ENCODE results near the gene SLC9A3. TPM values are rescaled to one million over a fixed set of nuclear protein-coding genes. Genes with fewer than 3 reads are reported as not detected.

The SLC9A3 gene
- polyA plus RNA-seq, 4 donors, result 2.6 to 49.7 (median 43.6) TPM

DNA sequence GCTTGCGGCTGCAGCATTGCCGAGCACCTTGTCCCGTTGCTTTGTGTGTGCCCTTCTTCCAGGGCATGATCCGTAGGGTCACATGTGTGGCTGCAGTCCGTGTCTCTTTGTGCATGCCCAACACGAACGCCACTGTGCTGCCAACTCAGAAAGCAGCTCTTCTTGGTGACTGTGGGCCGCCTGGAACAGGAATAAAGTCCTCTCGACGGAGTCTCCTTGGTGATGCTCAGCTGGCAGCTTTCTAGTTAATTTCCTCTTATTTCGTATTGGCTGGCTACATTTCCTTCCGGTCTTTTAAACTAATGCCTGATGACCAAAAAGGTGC lies 75.5 kb downstream of the SLC9A3 start:
- DNase-seq (ENCODE audit: low read depth in 4 of 4, low spot score in 3 of 4), result no peak

DNA sequence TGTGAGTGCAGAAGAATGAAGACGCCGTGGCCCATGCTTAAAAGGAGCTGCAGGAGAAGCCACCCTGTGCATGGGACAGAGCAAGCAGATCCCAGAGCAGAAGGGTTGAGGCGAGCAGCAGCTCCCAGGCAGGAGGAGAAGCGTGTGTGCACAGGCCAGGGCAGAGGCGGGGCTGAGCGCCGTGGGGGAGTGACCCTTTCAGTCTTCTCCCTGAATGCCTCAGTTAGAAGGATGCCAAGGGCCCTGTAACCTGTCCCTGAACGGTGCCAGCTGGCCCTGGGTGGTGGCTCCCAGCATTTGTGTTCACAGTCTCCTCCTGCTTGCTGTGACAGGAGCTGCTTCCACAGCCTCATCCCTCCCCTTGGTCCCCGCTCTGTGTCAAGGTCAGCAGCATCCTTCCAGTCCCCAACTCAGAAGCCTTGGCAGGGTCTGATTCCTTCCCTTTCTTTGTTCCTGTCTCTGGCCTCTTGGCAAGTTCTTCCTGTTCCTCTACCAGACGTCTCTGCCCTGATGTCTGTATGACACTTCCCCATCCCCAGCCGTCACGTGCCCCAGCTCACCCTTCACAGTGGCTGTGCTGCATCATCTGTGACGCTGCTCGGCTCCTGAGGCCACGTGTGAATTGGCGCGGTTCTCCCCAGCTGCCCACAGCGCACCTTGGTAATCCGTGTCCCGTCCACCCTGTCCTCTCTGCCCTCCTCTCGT lies 76.0 kb downstream of the SLC9A3 start:
- no peak for DNase-seq (ENCODE audit: low read depth in 4 of 4, low spot score in 3 of 4)

DNA sequence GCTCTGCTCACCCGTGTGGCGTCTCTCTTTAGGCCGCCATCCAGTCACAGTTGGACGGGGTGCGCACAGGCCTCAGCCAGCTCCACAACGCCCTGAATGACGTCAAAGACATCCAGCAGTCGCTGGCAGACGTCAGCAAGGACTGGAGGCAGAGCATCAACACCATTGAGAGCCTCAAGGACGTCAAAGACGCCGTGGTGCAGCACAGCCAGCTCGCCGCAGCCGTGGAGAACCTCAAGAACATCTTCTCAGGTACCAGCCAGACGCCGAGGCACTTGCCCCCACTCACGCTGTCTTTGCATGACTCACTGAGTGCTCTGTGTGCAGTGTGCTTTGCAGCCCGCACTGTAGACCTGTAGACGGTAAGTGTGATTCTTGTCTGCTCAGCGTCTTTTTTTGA lies 76.7 kb downstream of the SLC9A3 start:
- no peak for DNase-seq (ENCODE audit: low read depth in 4 of 4, low spot score in 3 of 4)

DNA sequence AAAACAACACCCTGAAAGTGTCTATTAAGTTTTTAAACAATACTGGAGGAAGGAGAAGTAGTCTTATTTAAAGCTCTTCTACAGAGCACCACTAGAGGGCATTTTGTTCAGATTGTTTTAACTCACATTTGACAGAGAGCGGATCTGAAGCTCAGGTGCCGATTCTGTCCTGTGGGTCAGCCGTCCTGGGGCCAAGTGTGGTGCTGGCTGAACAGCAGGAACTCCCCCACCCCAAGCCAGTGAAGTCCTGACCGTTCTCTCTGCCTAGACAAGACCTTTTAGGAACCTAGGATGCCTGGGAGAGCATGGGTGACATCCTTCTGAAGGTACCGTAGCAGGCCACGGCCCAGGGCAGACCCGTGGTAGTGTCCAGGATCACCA lies 77.4 kb downstream of the SLC9A3 start:
- no peak for DNase-seq (ENCODE audit: low read depth in 4 of 4, low spot score in 3 of 4)

DNA sequence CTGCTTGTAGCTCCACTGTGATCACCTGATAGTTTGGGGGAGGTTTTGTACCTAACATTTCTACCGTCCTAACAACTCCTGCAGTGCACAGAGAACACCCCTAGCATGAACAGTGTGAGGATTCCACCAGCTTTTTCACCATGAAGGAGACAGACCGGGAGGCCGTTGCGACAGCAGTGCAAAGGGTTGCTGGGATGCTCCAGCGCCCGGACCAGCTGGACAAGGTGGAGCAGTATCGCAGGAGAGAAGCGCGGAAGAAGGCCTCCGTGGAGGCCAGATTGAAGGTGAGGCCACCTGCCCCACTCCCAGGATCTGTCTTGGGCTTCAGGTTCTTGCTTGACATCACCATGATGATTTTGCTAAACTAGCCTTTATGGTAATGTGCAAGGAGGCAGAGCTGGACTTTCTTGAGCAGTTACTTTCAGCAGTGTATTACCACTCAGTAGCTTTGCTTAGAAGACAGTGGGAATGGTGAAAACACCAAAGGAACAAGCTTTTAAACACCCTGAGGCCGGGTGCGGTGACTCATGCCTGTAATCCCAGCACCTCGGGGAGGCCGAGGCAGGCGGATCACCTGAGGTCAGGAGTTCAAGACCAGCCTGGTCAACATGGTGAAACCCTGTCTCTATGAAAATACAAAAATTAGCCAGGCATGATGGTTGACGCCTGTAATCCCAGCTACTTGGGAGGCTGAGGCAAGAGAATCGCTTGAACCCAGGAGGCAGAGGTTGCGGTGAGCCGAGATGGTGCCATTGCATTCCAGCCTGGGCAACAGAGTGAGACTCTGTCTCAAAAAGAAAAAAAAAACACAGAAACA lies 78.0 kb downstream of the SLC9A3 start:
- no peak for DNase-seq (ENCODE audit: low read depth in 4 of 4, low spot score in 3 of 4)

DNA sequence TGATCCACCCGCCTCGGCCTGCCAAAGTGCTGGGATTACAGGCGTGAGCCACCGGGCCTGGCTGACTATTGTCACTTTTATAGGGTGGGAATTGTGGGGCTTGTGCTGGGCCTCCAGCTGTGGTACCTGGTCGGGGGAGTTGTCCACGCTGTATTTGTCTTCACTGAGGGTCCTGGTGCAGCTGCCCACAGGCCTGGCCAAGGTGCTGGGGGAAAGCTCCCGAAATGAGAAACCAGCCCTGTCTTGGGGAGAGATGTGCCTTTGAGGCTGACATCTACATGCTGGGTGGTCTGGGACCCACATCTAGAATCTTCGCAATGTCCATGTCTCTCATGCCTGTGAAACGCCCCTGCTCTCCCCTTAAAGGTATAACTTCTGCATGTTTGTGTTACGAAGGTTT lies 78.7 kb downstream of the SLC9A3 start:
- DNase-seq (ENCODE audit: low read depth in 4 of 4, low spot score in 3 of 4), result no peak

DNA sequence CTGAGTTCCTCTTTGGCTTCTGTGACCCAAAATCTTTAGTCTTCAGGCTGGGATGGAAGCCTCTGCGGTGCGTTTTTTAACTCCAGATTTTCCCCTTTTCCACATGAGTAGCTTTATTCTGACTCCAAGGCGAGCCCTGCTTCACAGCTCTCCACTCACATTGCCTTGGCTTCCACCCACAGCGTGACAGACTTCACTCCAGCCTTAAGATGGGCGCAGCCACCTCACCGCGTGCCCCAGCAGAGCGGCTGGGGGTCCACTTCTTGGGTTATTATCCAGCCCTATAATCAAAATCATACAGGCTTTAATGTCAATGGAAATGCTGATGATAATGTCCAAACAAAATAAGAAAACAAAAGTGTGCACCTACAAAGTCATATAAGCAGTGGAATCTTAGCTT lies 80.0 kb downstream of the SLC9A3 start:
- DNase-seq (ENCODE audit: low read depth in 4 of 4, low spot score in 3 of 4), result no peak

DNA sequence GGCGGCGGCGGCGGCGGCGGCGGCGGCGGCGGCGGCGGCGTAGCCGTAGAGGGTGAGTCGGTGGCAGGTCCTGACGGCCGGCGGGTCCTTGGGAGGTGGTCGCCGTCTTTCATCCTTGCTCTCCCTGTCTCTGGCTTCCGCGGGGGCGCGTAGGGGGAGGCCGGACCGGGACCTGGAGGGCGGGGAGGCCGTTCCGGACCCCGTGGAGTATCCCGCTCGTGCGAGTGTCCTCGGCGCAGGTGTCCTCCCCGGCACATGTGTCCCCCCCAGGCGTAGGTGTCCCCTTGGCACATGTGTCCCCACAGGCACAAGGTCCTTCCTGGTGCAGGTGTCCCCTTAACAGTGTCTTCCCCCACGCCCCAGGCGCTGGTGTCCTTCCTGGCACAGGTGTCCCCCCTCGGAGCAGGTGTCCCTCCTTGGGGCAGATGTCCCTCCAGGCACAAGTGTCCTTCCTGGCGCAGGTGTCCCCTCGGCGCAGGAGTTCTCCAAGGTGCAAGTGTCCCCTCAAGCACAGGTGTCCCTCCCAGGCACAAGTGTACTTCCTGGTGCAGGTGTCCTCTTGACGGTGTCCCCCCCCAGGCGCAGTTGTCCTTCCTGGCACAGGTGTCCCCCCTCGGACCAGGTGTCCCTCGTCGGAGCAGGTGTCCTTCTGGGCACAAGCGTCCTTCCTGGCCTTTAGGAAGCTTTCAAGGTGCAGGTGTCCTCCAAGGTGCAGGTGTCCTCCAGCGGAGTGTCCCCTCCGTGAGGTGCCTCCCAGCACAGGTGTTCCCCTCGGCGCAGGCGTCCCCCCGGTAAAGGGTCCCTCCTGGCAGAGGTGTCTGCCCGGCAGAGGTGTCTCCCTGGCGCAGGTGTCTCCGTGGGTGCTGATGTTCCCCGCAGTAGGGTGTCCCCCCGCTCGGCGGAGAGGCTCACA lies 80.8 kb downstream of the SLC9A3 start:
- DNase-seq (ENCODE audit: low read depth in 4 of 4, low spot score in 3 of 4), result no peak

DNA sequence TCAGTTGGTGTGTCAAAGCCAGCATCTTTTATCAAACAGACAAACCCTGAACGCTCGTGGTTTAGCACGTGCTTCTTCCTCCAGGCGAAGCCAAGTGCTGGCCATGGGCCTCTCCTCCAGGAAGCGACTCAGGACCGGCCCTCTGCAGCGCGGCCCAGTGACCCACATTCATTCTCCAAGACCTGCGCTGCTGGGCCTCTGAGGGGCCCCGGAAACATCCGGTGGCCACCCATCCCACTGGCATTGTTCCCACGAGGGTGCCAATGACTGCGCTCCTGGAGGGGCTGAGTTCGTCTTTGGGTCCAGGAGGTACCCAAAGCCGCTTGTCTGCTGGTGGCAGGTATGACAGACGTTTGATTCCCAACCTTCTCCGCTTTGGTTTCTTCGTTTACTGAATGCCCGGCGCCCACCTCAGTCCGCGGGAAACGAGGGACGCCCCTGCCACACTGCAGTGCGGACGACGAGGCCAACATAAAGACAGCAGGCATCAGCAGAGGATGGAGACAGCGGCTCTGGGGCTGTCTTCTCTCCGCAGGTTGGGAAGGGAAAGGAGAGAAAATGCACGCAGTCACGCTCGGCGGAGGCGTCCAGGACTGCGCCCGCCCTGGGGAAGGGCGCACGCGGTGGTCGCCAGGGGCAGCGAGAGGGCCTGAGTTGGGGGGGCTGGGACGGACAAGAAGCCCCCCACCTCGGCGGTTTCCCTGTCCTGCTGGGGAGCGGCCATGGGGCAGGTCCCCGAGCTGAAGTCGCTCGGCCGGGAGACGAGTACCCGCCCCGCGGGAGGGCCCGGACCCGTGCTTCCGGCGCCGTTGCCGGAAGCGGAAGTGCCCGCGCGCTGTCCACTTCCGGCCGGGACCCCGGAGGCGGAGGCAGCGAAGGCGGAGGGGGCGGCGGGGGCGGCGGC lies 81.7 kb downstream of the SLC9A3 start, which contains the start of gene EXOC3:
EXOC3 (plus strand) TSS at position 842 of the 904 bp plus-strand sequence. CDS start 3,030 bp downstream, outside the sequence.
- peak; percentile 33 to 65 (median 54) for DNase-seq (ENCODE audit: low read depth in 4 of 4, low spot score in 3 of 4)

DNA sequence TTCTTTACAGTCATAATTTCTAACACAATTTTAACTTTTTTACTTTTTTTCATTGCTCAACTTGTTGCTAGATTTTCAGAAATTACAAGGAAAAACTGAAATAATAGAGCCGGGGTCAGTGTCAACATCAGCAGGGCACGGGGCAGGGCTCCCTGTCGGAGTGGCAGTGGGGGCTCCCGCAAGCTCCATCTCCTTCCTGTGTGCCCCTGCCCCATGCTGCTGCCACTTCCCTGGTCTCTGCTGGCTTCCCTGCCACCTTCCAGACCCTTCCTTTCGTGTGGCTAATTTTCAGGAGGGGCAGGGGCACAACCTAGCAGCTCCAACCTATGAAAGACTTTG lies 82.3 kb downstream of the SLC9A3 start:
- DNase-seq (ENCODE audit: low read depth in 4 of 4, low spot score in 3 of 4), result no peak

DNA sequence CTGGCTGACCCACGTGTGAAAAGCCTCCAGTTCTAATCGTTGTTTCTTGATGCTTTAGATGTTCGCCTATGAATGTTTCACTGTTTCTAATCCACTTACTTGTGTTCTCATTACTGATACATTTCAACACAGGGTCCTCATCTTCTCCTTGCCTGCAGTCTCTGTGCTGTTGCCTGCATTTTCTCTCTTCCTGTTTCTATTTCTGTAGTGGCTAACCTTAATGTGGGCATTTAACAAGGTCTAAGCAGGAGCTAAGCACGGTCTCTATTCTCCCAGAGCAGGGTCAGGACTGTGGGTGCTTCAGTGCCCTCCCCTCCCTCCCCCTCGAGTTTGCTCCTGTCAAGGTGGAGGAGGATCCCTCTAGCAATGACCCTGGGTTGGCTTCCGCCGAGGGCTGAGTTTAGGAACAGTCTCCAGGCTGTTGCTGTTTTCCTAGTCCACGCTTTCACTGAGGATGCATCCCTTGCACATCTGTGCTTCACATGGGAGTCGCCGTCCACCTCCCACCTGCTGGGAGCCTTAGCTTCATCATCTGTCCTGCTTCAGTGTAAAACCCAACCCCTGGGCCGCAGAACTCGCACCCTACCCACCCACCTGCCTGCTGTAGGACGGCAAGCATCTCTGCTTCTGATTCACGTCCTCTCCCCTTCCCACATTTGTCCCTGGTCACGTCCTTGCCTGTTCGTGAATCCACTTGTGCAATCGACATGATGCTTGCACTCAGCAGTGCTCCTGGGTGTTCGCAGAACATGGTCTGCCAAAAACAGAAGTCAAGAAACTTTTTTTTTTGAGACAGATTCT lies 83.6 kb downstream of the SLC9A3 start:
- DNase-seq (ENCODE audit: low read depth in 4 of 4, low spot score in 3 of 4), result no peak

DNA sequence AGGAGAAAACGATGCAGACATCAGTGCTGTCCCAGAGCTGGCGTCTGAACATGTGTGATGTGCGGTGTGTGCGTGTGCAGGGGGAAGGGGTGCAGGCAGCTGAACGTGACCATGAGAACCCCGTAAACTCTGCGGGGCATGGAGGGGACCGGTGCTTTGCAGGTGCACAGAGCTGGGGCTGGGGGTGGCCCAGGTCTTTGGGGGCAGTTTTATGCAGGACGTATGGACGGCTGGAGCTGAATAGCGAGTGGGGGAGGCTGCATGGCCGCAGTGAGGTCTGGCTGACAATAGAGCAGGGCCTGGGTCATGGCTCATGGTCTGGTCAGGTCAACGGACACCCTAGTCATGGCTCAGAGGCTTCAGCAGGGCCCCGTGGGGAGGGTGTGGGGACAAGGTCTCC lies 84.6 kb downstream of the SLC9A3 start:
- no peak for DNase-seq (ENCODE audit: low read depth in 4 of 4, low spot score in 3 of 4)

DNA sequence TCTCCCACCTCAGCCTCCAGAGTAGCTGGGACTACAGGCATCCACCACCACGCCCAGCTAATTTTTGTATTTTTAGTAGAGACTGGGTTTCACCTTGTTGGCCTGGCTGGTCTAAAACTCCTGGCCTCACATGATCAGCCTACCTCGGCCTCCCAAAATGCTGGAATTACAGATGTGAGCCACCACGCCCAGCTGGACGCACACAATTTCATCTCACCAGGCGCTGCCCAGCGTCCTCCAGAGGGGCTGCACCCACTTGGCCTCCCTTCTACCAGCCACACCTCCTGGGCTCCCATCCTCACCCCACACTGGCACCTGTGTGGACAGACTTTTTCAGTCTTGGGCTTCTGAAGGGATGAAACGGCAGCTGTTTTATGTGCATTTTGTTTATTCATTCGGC lies 85.1 kb downstream of the SLC9A3 start:
- no peak for DNase-seq (ENCODE audit: low read depth in 4 of 4, low spot score in 3 of 4)

DNA sequence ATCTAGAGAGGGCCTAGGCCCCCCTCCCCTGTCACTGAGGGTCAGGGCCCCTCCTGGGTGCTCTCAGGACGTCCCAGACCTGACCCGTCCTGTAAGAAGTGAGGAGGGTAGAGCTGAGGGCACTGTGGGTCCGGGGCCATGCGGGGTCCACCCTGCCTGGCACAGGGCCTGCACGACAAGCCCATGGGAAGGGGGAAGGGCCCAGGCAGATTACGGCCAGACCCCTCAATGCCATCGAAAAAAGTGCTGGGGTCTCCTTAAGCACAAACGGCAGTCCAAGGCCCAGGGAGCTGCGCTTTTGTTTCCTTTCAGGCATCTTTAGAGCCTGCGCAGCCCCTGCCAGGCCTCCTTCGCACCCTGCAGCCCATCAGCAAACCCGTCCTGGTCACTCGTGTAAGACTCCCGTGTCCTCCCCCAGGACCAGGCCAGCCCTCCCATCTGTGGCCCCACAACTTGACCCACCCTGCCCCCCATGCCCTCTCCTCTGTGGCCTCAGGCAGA lies 85.7 kb downstream of the SLC9A3 start:
- DNase-seq (ENCODE audit: low read depth in 4 of 4, low spot score in 3 of 4), result no peak

DNA sequence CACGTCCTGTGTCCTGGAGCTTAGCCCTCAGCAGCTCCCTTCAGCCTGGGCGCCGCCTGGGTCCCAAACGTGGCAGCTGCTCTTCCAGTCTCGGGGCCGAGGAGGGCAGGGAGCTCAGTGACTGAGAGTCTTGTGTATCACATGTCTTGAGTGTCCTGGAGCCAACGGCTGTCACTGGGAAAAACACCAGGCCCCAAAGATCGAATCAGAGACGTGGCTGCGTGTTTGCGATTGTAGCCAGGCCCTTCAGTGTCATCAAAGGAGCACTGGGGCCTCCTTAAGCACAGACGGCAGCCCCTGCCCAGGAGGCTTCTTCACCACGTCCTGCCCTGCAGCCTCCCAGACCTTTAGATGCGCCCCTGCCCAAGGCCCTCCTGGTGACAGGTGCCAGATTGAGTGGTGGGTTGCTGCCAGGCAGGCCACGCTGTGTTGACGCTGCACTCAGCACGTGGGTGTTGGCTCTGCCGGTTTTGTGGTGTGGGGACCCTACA lies 86.9 kb downstream of the SLC9A3 start:
- DNase-seq (ENCODE audit: low read depth in 4 of 4, low spot score in 3 of 4), result no peak

DNA sequence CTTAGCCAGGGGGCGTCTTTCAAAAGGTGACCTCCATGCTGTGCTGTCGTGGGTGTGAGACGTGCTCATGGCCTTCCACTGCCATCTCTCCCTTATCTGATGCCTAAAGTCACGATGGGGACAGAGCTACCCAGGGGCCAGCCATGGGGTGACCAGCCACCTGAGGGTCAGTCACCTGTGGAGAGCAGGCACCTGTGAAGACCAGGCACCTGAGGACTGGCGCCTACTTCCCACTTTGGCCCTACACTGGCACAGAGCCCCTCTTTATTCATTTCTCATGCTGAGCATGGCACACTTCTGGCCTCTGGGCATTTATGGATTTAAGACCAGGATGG lies 87.6 kb downstream of the SLC9A3 start:
- no peak for DNase-seq (ENCODE audit: low read depth in 4 of 4, low spot score in 3 of 4)

DNA sequence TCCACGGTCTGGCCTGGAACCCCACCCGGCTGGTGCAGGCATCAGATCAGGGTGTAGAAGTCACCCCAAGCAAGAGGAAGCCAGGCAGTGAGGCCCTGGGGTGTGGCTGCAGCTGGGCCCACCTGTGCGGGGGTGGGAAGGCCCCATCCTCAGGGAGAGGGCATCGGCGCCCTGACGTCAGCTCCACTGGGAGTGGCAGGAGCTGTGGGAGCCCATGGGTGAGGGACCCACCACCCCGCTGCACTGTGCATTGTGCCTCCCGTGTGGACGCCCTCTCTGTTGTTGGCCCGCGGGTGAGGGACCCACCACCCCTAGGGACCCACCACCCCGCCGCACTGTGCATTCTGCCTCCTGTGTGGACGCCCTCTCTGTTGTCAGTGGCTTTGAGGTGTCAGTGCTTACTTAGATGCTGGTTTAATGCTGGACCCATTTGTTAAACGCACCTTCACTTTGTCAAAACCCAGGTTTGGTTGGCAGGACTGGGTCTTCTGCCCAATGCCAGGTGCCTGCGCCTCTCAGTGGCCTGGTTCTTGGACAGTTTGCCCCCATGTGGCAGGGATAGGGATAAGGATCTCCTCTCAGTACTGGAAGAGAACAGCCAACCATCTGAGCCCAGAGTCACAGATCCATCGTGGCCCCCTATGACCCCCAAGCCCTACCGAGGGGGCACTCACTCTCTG lies 88.1 kb downstream of the SLC9A3 start:
- no peak for DNase-seq (ENCODE audit: low read depth in 4 of 4, low spot score in 3 of 4)

DNA sequence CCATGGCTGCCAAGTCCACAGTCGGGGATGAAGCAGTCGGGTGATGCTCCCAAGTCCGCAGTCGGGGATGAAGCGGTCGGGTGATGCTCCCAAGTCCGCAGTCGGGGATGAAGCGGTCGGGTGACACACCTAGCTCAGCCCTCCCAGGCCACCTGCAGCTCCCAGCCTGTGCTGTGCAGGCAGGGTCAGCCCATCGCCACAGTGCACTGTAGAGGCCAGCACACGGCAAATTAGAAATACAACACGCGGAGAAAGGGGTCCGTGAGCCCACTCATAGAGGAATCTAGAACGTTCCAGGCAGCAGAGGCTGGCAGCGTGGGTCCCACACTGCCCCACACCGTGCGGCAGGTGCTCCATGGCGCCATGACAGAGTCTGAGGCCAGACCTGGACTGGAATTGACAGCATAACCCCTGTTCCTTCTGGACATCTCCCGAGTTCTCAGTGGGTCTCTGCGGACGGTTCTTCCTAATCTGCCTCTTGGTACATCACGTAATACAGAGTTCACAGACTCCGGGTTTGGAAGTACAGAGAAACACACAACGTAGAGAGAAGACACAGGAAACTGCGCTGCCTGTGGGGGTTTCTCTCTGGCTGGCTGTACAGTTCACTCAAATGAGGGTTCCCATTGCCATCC lies 89.0 kb downstream of the SLC9A3 start:
- no peak for DNase-seq (ENCODE audit: low read depth in 4 of 4, low spot score in 3 of 4)

Data from left renal pelvis (tissue), 4 donors.